ENCODE results near the gene COPS7B.
A peak's percentile ranks its signal among the peaks of the same experiment; 100 is the strongest.
"Not testable (repeated sequence)": the region's sequence is repeated elsewhere in the genome, so short reads cannot be mapped to it uniquely, and the experiment has no call there.

Gene COPS7B

GRCh38 chr2:231786177-231786916 is at the start of gene COPS7B:
TSS of gene COPS7B (plus strand) at chr2:231786445. CDS start at chr2:231788571, 2,126 bp downstream.
- H3K4me3 ChIP-seq, result peak within 1 kb of the TSS; percentile 96
- TF ChIP-seq, protein P1, sequence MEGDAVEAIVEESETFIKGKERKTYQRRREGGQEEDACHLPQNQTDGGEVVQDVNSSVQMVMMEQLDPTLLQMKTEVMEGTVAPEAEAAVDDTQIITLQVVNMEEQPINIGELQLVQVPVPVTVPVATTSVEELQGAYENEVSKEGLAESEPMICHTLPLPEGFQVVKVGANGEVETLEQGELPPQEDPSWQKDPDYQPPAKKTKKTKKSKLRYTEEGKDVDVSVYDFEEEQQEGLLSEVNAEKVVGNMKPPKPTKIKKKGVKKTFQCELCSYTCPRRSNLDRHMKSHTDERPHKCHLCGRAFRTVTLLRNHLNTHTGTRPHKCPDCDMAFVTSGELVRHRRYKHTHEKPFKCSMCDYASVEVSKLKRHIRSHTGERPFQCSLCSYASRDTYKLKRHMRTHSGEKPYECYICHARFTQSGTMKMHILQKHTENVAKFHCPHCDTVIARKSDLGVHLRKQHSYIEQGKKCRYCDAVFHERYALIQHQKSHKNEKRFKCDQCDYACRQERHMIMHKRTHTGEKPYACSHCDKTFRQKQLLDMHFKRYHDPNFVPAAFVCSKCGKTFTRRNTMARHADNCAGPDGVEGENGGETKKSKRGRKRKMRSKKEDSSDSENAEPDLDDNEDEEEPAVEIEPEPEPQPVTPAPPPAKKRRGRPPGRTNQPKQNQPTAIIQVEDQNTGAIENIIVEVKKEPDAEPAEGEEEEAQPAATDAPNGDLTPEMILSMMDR (IDR thresholded peaks at IDR 0.05), result no peak
- H3K27ac ChIP-seq, result peak within 1 kb of the TSS; percentile 49 to 79
- peak; percentile 82 for DNase-seq (ENCODE audit: low spot score)

- DNase-seq (ENCODE audit: low spot score), result no peak
- H3K4me3 ChIP-seq, result no peak overlapping the region
- TF ChIP-seq, protein P1 (IDR thresholded peaks at IDR 0.05), result no peak
- H3K27ac ChIP-seq, result no peak overlapping the region
These were observed 48.5 kb upstream of the COPS7B start for GRCh38 chr2:231737761-231738160.

- H3K27ac ChIP-seq, result no peak overlapping the region
- H3K4me3 ChIP-seq, result no peak overlapping the region
- DNase-seq (ENCODE audit: low spot score), result no peak
- TF ChIP-seq, protein P1 (IDR thresholded peaks at IDR 0.05), result no peak
These were observed 42.7 kb upstream of the COPS7B start for GRCh38 chr2:231743376-231744116.

- TF ChIP-seq, protein P1 (IDR thresholded peaks at IDR 0.05), result no peak
- H3K27ac ChIP-seq, result no peak overlapping the region
- DNase-seq (ENCODE audit: low spot score), result no peak
- H3K4me3 ChIP-seq, result no peak overlapping the region
These were observed 40.8 kb upstream of the COPS7B start for GRCh38 chr2:231745303-231746038.

GRCh38 chr2:231748153-231748896 is 37.9 kb upstream of the COPS7B start:
- H3K4me3 ChIP-seq; DNase-seq (ENCODE audit: low spot score); H3K27ac ChIP-seq: not testable (repeated sequence)

- not testable (repeated sequence) for H3K4me3 ChIP-seq; H3K27ac ChIP-seq; DNase-seq (ENCODE audit: low spot score)
These were observed 37.2 kb upstream of the COPS7B start for GRCh38 chr2:231749016-231749415.

DNA sequence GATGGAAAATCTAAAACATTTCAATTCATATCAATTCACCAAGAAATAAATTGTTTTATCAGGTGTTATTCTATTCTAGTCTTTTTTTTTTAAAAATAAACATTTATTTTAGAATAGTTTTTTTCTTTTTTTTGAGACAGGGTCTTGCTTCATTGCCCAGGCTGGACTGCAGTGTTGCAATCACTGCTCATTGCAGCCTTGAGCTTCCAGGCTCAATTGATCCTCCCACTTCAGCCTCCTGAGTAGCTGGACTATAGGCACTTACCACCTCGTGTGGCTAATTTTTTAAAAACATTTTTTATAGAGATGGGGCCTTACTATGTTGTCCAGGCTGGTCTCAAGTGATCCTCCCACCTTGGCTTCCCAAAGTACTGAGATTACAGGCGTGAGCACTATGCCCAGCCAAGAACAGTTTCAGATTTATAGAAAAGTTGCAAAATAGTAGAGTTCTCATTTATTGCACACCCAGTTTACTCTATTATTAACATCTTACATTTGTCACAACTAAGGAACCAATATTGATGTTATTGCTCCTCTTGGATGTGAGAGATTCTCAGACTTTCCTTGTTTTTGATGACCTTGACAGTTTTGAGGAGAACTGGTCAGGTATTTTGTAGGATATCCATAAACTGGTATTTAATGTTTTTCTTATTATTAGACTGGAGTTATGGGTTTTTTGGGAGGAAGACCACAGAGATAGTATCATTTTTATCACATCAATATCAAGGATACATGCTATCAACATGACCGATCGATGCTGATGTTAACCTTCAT is 35.0 kb upstream of the COPS7B start:
- no peak overlapping the region for H3K27ac ChIP-seq
- TF ChIP-seq, protein P1 (IDR thresholded peaks at IDR 0.05), result no peak
- no peak for DNase-seq (ENCODE audit: low spot score)
- H3K4me3 ChIP-seq, result no peak overlapping the region
